NCI-H1694 (cell line): Measurements from ENCODE around the gene OR8H3.
"Not testable (repeated sequence)": the region's sequence is repeated elsewhere in the genome, so short reads cannot be mapped to it uniquely, and the experiment has no call there.

ENCODE experiments used
- DNase-seq: peaks from one replicate; lab custom pipeline; 2025; lab: John Stamatoyannopoulos, UW

OR8H3 gene, protein sequence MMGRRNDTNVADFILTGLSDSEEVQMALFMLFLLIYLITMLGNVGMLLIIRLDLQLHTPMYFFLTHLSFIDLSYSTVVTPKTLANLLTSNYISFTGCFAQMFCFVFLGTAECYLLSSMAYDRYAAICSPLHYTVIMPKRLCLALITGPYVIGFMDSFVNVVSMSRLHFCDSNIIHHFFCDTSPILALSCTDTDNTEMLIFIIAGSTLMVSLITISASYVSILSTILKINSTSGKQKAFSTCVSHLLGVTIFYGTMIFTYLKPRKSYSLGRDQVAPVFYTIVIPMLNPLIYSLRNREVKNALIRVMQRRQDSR

DNA sequence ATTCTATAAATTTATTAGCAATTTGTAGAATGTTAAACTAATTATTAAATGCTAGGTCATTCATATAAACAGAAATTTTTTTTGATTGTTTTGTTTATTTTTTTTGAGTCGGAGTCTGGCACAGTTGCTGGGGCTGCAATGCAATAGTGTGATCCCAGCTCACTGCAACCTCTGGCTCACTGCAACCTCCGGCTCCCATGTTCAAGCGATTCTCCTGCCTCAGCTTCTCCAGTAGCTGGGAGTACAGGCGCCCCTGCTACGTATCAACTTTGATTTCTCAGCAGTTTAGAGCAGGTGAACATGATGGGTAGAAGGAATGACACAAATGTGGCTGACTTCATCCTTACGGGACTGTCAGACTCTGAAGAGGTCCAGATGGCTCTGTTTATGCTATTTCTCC lies at the start of gene OR8H3:
Gene OR8H3, plus strand, starts transcription at position 301 of the 400 bp plus-strand sequence. Its CDS starts 0 bp downstream, at position 301.
- DNase-seq: no peak

DNA sequence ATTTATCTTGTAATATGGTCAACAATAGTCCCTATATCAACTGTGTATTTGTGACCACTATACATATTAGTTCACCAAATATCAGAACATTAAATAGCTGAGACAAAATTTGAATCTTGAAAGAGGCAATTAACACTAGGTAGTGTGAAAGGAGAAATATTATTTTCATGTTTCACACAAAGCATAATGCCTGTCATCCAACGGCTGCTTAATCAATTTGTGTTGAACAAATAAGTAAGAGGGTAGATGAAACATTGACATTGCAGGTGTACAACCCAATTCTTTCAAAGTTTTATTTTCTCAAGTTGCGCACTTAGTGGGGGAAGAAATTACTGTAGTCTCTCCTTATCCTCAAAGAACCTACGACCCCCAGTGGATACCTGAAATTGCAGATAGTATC lies 32.5 kb upstream of the OR8H3 start:
- DNase-seq: no peak

DNA sequence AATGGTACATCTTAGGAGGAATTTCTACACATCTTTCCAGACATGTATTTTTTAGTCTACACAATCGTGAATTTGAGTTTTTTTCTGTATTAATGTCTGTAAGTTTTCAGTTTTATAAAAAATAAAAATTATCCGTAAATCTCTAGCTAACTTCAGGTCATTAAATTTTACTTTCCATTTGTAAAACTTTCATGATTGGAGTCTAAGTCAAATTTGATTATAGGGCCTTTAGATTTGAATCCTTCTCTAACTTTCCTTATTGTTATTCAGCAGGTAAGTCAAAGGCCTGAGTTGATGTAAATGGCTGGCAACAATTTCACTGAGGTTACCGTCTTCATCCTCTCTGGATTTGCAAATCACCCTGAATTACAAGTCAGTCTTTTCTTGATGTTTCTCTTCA lies 29.2 kb upstream of the OR8H3 start, which contains the start of gene OR8I2:
Gene OR8I2, plus strand, starts transcription at position 301 of the 400 bp plus-strand sequence. Its CDS starts 0 bp downstream, at position 301.
- no peak for DNase-seq

DNA sequence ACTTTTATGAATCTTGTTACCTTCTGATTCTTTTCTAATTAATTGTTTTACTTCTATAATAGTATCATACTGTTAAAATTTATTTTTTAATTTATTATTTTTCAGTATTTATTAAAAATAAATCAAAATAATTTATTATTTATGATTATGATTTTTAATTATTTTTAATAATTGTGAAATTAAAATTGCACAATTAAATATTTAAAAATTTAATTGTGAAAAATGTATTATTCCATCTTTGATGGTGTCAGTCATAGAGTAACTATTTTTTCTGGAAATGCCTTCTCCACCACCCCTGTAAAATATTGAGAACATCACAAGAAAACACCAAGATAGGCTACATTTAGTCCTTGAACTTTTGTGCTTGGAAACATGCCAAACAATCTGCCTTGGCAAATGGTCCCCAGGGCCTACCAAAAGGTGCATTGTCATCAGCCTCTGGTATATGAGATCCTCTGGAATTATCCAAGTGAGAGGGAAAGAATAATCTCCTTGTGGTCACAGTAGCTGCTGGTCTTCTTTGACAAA lies 18.9 kb upstream of the OR8H3 start, which contains the start of gene OR8H2:
Gene OR8H2, plus strand, starts transcription at position 478 of the 528 bp plus-strand sequence. CDS start 1,356 bp downstream, outside the sequence.
- DNase-seq: no peak

DNA sequence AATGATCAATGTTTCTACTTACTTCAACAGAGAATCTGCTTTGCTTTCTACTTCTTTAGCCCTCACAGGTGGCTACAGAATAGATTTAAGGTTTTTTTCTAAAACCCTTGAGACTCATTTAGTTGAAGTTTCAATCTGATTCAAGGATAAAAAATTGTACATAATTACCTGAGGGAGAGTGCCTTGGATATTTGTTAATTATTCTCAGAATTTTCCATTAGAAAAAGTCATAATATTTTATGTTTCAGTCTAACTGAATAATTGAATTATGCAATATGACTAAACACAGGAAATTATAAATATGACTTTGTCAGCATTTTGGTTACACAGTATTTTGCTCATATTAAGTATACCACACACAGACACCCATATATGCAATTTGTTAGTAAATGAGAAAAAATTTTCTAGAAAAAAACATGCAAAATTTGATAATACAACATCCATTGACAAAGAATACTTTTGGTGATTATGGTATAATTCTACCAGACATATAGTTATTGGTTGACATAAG lies 18.0 kb downstream of the OR8H3 start, which contains the start of gene OR8J3:
Gene OR8J3, minus strand, starts transcription at position 51 of the 511 bp plus-strand sequence. CDS start 2,483 bp downstream, outside the sequence.
- no peak for DNase-seq

DNA sequence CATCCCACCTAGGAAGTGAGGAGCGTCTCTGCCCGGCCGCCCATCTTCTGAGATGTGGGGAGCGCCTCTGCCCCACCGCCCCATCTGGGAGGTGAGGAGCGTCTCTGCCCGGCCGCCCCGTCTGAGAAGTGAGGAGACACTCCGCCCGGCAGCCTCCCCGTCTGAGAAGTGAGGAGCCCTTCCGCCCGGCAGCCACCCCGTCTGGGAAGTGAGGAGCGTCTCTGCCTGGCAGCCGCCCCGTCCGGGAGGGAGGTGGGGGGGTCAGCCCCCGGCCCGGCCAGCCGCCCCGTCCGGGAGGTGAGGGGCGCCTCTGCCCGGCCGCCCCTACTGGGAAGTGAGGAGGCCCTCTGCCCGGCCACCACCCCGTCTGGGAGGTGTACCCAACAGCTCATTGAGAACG lies 21.5 kb downstream of the OR8H3 start:
- DNase-seq: not testable (repeated sequence)

DNA sequence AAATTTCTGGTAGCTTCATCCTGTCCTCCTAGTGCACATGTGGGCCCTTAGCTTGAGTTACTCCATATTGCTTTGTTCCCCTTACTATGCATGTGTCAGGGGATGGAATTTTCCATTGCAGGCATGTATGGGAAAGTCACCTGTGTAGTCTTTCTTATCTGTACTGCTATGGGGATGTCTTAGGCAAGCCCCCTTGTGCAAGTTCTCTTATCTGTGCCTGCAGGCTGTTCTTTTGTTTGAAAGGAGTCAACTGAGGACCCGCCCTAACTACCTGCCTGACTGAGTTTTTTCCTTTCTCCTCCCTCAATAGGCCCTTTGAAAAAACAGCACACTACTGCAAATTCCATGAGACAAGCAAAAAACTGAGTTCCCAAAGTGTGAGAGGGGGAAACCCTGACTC lies 29.2 kb downstream of the OR8H3 start:
- DNase-seq: no peak

DNA sequence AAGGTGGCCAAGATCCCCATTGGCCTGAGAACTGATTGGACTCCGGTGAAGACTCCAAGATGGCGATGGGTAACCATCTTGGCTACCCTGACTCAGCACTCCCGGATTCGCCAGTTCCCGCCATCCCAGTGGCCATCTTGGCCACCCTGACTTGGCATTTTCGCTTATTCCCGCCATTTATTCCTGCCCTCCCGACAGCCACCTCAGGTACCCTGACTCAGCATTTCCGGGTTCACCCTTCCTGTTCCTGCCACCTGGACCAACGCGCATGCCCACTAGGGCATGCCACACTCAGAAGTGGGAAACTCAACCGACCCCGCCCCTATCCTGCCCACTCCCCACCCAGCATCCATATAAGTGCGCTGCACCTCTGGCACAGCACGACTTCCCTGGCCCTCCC lies 30.2 kb downstream of the OR8H3 start:
- no peak for DNase-seq

DNA sequence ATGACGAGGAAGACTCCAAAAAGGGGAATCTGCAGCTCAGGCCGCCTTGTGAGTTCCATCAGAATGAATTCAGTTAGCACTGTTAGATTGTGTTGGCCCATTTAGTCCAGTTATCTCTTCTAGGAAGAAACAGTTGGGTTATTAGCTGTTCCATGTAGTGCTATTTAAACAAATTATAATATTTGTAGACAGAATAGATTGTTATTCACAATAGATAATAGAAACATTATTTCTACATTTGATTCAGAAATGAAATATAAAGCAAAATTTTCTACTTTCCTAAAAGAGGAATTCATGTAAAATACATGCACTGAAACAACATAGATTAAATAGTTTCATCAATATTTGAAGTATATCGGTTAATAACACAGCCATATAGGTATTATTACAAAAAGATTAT lies 38.0 kb downstream of the OR8H3 start, which contains the start of gene OR8K5:
Gene OR8K5, minus strand, starts transcription at position 101 of the 400 bp plus-strand sequence. Its CDS starts 0 bp downstream, at position 101.
- no peak for DNase-seq

DNA sequence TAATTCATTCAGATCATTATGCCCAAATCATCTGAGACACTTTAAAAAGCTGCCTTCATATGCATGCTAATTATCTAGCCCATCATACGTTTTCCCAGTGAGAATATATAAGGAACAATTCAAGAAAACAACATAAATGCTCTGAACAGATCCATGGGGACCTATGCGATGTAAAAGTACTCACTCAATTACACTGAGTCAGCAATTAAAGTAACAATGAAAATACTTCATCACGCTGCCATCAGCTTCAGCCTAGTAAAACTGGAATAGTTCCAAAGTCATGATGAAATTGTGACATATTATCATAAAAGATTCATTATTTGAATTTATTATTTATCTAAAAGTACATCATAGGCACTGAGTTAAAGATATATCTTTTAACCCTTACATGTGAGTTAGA lies 41.6 kb downstream of the OR8H3 start:
- no peak for DNase-seq

DNA sequence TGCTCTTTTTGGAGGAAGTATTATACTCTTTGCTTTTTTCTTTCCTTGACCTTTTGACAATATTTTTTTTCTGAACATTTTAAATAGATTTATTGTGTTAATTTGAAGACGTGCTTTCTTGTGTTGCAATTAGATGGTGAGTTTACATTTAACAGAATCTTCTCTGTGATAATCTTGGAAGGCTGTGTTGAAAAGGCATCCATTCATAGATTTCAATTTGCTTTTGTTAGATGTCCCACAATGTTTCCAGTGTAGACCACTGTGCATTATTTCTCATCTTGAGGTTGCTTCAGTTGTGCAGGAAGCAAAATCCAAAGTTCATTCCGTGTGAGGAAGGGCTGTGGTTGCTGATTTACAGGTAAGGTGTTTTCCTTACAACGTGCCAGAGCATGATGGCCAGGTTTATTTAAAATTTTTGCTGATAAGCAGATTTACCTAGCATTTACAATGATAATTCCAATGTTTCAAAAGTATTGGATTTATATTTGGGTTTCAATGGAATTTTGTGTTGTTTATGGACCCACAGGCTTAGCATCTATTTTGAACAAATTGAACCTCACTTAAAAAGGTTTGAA lies 50.2 kb downstream of the OR8H3 start:
- DNase-seq: no peak
